H1 (cell line): ENCODE data around the gene ZNF292. TPM values are rescaled to one million over a fixed set of nuclear protein-coding genes. Genes with fewer than 3 reads are reported as not detected.

Experiments used
- CTCF ChIA-PET: fragments of 300-600 bp; sonication (Branson Sonifier 250); formaldehyde crosslinking; loops from one replicate; lab custom pipeline; 2021; ENCODE audit not compliant: partially characterized antibody; lab: Charles Lee
- POLR2A ChIA-PET: fragments of 300-600 bp; sonication (Branson Sonifier 250); formaldehyde crosslinking; loops from one replicate; lab custom pipeline; 2021; ENCODE audit warnings: inconsistent platforms; ENCODE audit not compliant: partially characterized antibody; lab: Charles Lee
- DNase-seq, 2 experiments: peaks; one replicate each; pipeline versions ENCODE4 v3.0.0 to v3.0.0-alpha.2; 2010 to 2022; ENCODE audit warnings: low spot score in 2 of 2, low read depth in 1 of 2, mixed read lengths in 1 of 2
- FAIRE-seq: peaks from 2 replicates; lab custom pipeline; 2011; peaks lifted over from hg19 to GRCh38; lab: Jason Lieb, UNC
- H2AFZ ChIP-seq: 2 replicates; pipeline ENCODE4 v1.8.1; 2012; ENCODE audit warnings: low read length, inconsistent platforms
- H2AK5ac ChIP-seq: 2 replicates; pipeline ENCODE4 v1.6.1; 2013; ENCODE audit warnings: low read depth, low read length
- H2BK120ac ChIP-seq: replicated peaks from 2 replicates; pipeline ENCODE3; 2013; ENCODE audit warnings: low read depth, low read length, inconsistent platforms
- H2BK12ac ChIP-seq: 2 replicates; pipeline ENCODE4 v1.6.1; 2013; ENCODE audit warnings: low read depth, low read length
- H2BK15ac ChIP-seq: 2 replicates; pipeline ENCODE4 v1.6.1; 2013; ENCODE audit warnings: low read length
- H2BK20ac ChIP-seq: 2 replicates; pipeline ENCODE4 v1.6.1; 2013; ENCODE audit warnings: low read length
- H2BK5ac ChIP-seq: 2 replicates; pipeline ENCODE4 v1.6.1; 2013; ENCODE audit warnings: low read depth, low read length
- H3K14ac ChIP-seq: 2 replicates; pipeline ENCODE4 v1.6.1; 2013; ENCODE audit warnings: inconsistent platforms; ENCODE audit not compliant: insufficient read length
- H3K18ac ChIP-seq: 2 replicates; pipeline ENCODE4 v1.6.1; 2013; ENCODE audit warnings: low read length; ENCODE audit errors: extremely low read depth
- H3K23ac ChIP-seq: 2 replicates; pipeline ENCODE4 v1.6.1; 2013; ENCODE audit warnings: inconsistent platforms; ENCODE audit not compliant: insufficient read length
- H3K23me2 ChIP-seq: 2 replicates; pipeline ENCODE4 v1.6.1; 2013; ENCODE audit warnings: low read depth, low read length
- H3K27ac ChIP-seq: 2 replicates; pipeline ENCODE4 v1.6.1; 2011; ENCODE audit warnings: low read depth, low read length, inconsistent platforms
- H3K27me3 ChIP-seq, 4 experiments: replicated peaks in 1 of 4; 1 replicate in 1 of 4; 2 replicates in 3 of 4; pipeline versions ENCODE4 v1.6.1 to v1.8.1; 2011 to 2013; ENCODE audit warnings: low read length in 3 of 4, mild to moderate bottlenecking in 3 of 4, inconsistent platforms in 2 of 4, mixed read lengths in 2 of 4, moderate library complexity in 1 of 4; ENCODE audit not compliant: control insufficient read depth in 3 of 4, insufficient read depth in 3 of 4; ENCODE audit errors: extremely low read depth in 1 of 4
- H3K36me3 ChIP-seq, 4 experiments: 2 replicates each; pipeline versions ENCODE4 v1.6.1 to v1.8.1; 2011 to 2013; ENCODE audit warnings: mild to moderate bottlenecking in 4 of 4, low read length in 3 of 4, moderate library complexity in 2 of 4, control low read depth in 1 of 4, inconsistent platforms in 1 of 4; ENCODE audit not compliant: insufficient read depth in 4 of 4, control insufficient read depth in 2 of 4
- H3K4ac ChIP-seq: replicated peaks from 2 replicates; pipeline ENCODE3; 2013; ENCODE audit warnings: low read length, low read depth, mixed read lengths, inconsistent platforms; ENCODE audit not compliant: insufficient read length
- H3K4me1 ChIP-seq, 4 experiments: replicated peaks in 1 of 4; 1 replicate in 1 of 4; 2 replicates in 3 of 4; pipeline versions ENCODE4 v1.6.1 to v1.8.1; 2011 to 2013; ENCODE audit warnings: low read length in 3 of 4, inconsistent platforms in 2 of 4, mixed read lengths in 1 of 4; ENCODE audit not compliant: insufficient read depth in 4 of 4, control insufficient read depth in 3 of 4
- H3K4me2 ChIP-seq, 2 experiments: 2 replicates each; pipeline versions ENCODE4 v1.6.1 to v1.8.1; 2011 to 2013; ENCODE audit warnings: low read depth in 2 of 2, low read length in 2 of 2, control low read depth in 1 of 2, inconsistent platforms in 1 of 2, mild to moderate bottlenecking in 1 of 2; ENCODE audit not compliant: insufficient read depth in 1 of 2
- H3K4me3 ChIP-seq, 4 experiments: fragments of 200-600, 300-600 bp in 1 of 4; sonication (generic), shearing (Covaris generic), sonication (Bioruptor Twin) in 1 of 4; 2 replicates each; pipeline versions ENCODE4 v1.5.1 to v1.8.1; 2011 to 2016; ENCODE audit warnings: low read length in 4 of 4, low read depth in 3 of 4, control low read depth in 2 of 4, inconsistent platforms in 2 of 4, mild to moderate bottlenecking in 2 of 4, mixed read lengths in 1 of 4, moderate library complexity in 1 of 4; ENCODE audit not compliant: insufficient read depth in 2 of 4; ENCODE audit errors: extremely low read depth in 1 of 4
- H3K56ac ChIP-seq: replicated peaks from 2 replicates; pipeline ENCODE3; 2013; ENCODE audit warnings: low read depth, mild to moderate bottlenecking, mixed read lengths, low read length, inconsistent platforms; ENCODE audit not compliant: insufficient read length
- H3K79me1 ChIP-seq: 2 replicates; pipeline ENCODE4 v1.6.1; 2013; ENCODE audit warnings: low read depth, low read length, control low read depth
- H3K79me2 ChIP-seq, 2 experiments: 2 replicates each; pipeline versions ENCODE4 v1.6.1 to v1.8.1; 2012 to 2013; ENCODE audit warnings: low read length in 2 of 2, mild to moderate bottlenecking in 2 of 2, inconsistent platforms in 1 of 2; ENCODE audit not compliant: insufficient read depth in 2 of 2, control insufficient read depth in 1 of 2
- H3K9ac ChIP-seq, 4 experiments: replicated peaks in 1 of 4; 1 replicate in 1 of 4; 2 replicates in 3 of 4; pipeline versions ENCODE4 v1.6.1 to v1.8.1; 2011 to 2013; ENCODE audit warnings: low read depth in 3 of 4, low read length in 3 of 4, control low read depth in 2 of 4, mild to moderate bottlenecking in 2 of 4, moderate library complexity in 2 of 4, inconsistent platforms in 1 of 4; ENCODE audit errors: extremely low read depth in 1 of 4
- H3K9me3 ChIP-seq, 2 experiments: 2 replicates each; pipeline versions ENCODE4 v1.6.1 to v1.8.1; 2012 to 2013; ENCODE audit warnings: mild to moderate bottlenecking in 2 of 2, moderate library complexity in 2 of 2, control low read depth in 1 of 2, inconsistent platforms in 1 of 2, low read depth in 1 of 2, low read length in 1 of 2, mixed read lengths in 1 of 2; ENCODE audit not compliant: insufficient read depth in 2 of 2
- H4K20me1 ChIP-seq, 2 experiments: replicated peaks in 1 of 2; 2 replicates each; pipeline versions ENCODE3 to v1.8.1; 2011 to 2013; ENCODE audit warnings: inconsistent platforms in 2 of 2, low read length in 2 of 2, mild to moderate bottlenecking in 1 of 2; ENCODE audit not compliant: insufficient read depth in 2 of 2, control insufficient read depth in 1 of 2
- H4K5ac ChIP-seq: 2 replicates; pipeline ENCODE4 v1.6.1; 2013; ENCODE audit warnings: low read length, low read depth, mixed read lengths, inconsistent platforms; ENCODE audit not compliant: insufficient read length
- H4K8ac ChIP-seq: 2 replicates; pipeline ENCODE4 v1.8.0; 2013; ENCODE audit warnings: mild to moderate bottlenecking, moderate library complexity, low read length, inconsistent platforms; ENCODE audit not compliant: insufficient read depth; ENCODE audit errors: extremely low read depth
- H4K91ac ChIP-seq: replicated peaks from 2 replicates; pipeline ENCODE3; 2013; ENCODE audit warnings: low read length, mixed read lengths, inconsistent platforms; ENCODE audit not compliant: insufficient read length
- GABPA ChIP-seq: IDR thresholded peaks from 2 replicates; pipeline ENCODE4 v1.6.1; 2011; ENCODE audit warnings: mild to moderate bottlenecking, low read length, moderate library complexity, borderline replicate concordance; ENCODE audit not compliant: insufficient read depth
- POLR2AphosphoS5 ChIP-seq: IDR thresholded peaks from 2 replicates; pipeline ENCODE4 v1.6.1; 2011; ENCODE audit warnings: low read depth, low read length
- WGBS, 2 experiments: shearing (Covaris generic) in 1 of 2; methylation state at CpG; one replicate each; pipeline versions ENCODE4 v1.1.6 to v1.1.7; 2013 to 2015; ENCODE audit warnings: low lambda C conversion rate in 2 of 2, mixed read lengths in 2 of 2, inconsistent platforms in 1 of 2, low coverage in 1 of 2, missing lambda C conversion rate in 1 of 2; ENCODE audit not compliant: insufficient replicate concordance in 2 of 2, insufficient coverage in 1 of 2, insufficient read length in 1 of 2; ENCODE audit errors: extremely low coverage in 1 of 2, missing lambda C conversion rate in 1 of 2; 5-methylcytosine and 5-hydroxymethylcytosine counted together
- polyA plus RNA-seq, 7 experiments: library from polyadenylated mRNA; depleted of rRNA in 3 of 7; stranded (reverse) in 5 of 7; unstranded in 2 of 7; fragments of >200 nt in 5 of 7; fragments of 200-250 nt in 2 of 7; gene quantifications; 1 replicate in 5 of 7; 2 replicates in 1 of 7; 4 replicates in 1 of 7; pipeline versions ENCODE4 v1.2.1 to v1.2.3, GENCODE V29; 2011 to 2013; ENCODE audit warnings: missing spikeins in 2 of 7, mixed read lengths in 2 of 7
- total RNA-seq: library from RNA; stranded (reverse); fragmentation: NEBNext Ultra II Directional; extraction: Animal tissue kit (Norgen Biotek cat#: 25700); gene quantifications from 2 replicates; pipeline ENCODE4 v1.2.1, GENCODE V29; 2021

The ZNF292 gene
- total and polyA plus RNA-seq, 2 of the 8 experiments (the other 6 are each of a cell fraction or from before 2014, with no cell fraction given) = 6.8 to 44.2 TPM

DNA sequence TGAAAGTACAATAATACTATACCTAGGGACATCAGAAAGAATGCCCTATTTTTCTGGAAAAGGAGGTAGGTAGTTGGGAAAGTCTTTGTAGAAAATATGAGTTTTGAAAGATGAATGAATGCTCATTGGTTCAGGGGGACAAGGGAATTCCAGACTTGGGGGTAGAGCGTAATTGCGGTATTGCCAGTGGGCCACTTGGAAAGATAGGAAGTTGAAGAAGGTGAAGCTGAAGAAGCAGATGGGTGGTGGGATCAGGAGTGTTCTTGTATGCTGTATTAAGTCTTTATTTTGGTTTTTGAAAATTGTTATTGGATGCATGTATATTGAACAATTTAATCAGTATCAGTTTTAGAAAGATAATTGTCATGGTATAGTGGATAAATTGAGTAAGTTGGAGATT lies 109.1 kb downstream of the ZNF292 start:
- H3K4me3 ChIP-seq = no peak overlapping the region
- POLR2A ChIA-PET = no interaction called here
- FAIRE-seq = no peak

More for the DNA sequence above, 109.1 kb downstream of the ZNF292 start:
- Histone ChIP-seq H2AK5ac (no peak overlapping the region), H4K8ac (no peak overlapping the region), H4K5ac (no peak overlapping the region), H3K14ac (no peak overlapping the region), H3K56ac (no peak overlapping the region), H3K79me1 (no peaks in the 10 kb centered on the region), H3K23ac (no peak overlapping the region), H3K4me2 (no peak overlapping the region), H2BK120ac (no peak overlapping the region), H2BK15ac (no peak overlapping the region), H2BK5ac (no peak overlapping the region), H3K27ac (no peak overlapping the region), H3K79me2 (no peaks in the 10 kb centered on the region), H3K9me3 (peaks cover 6 to 10% of the 10 kb centered on the region in 2 experiments; a peak in 2 of 4 replicates), H2BK12ac (no peak overlapping the region), H3K4ac (no peak overlapping the region), H2BK20ac (no peak overlapping the region), H3K27me3 (no peaks in the 10 kb centered on the region), H3K18ac (no peak overlapping the region), H3K9ac (no peak overlapping the region), H4K91ac (no peak overlapping the region), H3K4me1 (no peaks in the 10 kb centered on the region), H4K20me1 (no peaks in the 10 kb centered on the region), H3K36me3 (peaks cover 0 to 18% (median 6%) of the 10 kb centered on the region in 4 experiments; a peak in 4 of 8 replicates), H2AFZ (no peak overlapping the region), H3K23me2 (no peaks in the 10 kb centered on the region)
- TF ChIP-seq POLR2AphosphoS5 (peak; percentile 47; the same call in 1 of the 2 replicates), GABPA (no peak)
- no peak for DNase-seq
- CTCF ChIA-PET = interaction anchor here (3.0 kb wide), 1 partner anchor 12 kb away, joined by 7 read pairs; no protein-coding TSS in a partner anchor
- WGBS, 2 experiments = 92% methylated on average over 2 of the region's 2 CpGs; no CpG with 5 or more reads in 1 of the 2 experiments
